ENCODE results near the gene NRP2.

Gene NRP2

GRCh38 chr2:205688417-205689200, 6.3 kb downstream of the NRP2 start:
- no peak for DNase-seq

DNA sequence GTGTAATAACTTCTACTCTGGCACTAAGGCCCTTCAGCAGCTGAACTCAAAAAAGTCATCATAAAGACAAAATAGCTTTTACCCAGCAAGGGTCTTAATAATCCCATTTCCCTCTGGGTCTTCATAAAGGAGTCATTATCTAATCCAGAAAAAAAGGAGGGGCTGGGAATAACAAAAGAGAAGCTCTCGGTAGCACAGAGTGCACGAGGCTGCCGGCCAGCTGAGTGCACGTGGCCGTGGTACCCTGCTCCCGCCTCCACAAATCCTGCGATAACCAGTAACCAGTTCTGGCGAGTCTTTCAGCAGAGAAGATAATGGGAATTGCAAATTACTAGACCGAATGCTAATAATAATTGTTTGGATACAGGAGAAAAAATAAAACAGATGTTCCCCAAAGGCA, 7.5 kb downstream of the NRP2 start:
- no peak for DNase-seq

DNA sequence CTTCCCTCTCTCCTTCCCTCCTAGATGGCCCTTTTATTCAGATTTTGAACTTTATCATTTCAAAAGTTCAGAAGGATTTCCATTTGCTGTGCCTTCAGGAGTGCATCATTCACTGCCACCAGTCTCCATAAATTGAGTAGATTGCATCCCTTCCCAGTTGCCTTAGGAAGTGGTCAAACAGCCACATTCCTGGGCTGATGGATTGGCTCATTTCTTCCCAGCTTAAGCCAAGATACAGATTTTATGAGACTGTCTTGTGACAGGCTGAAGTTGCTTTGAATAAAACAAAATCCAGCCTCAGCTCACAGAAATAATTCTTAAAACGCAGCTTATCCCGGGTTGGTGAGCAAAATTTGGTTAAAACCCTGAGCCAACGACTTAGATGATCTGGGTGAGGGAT, 9.8 kb downstream of the NRP2 start:
- DNase-seq: no peak

DNA sequence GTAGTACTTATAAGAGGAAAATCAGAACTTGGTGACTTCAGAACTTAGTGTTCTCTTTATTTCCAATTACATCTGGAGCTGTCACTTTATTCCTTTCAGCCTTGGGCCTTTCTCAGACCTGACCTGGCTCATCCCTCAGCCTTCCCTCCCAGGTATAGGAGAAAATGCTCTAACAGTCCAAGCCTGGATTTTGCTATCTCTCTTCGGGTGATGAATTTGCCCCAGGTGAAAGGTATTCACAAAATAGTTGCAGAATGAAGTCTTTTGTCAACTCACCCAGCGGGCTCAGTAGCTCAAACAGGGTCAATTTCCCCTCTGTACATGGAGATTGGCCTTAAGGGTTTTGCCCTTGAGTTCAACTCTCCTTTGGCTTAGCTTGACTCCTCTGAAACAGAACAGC, 12.0 kb downstream of the NRP2 start:
- no peak for DNase-seq

GRCh38 chr2:205695460-205695991, 13.2 kb downstream of the NRP2 start:
- DNase-seq: no peak

DNA sequence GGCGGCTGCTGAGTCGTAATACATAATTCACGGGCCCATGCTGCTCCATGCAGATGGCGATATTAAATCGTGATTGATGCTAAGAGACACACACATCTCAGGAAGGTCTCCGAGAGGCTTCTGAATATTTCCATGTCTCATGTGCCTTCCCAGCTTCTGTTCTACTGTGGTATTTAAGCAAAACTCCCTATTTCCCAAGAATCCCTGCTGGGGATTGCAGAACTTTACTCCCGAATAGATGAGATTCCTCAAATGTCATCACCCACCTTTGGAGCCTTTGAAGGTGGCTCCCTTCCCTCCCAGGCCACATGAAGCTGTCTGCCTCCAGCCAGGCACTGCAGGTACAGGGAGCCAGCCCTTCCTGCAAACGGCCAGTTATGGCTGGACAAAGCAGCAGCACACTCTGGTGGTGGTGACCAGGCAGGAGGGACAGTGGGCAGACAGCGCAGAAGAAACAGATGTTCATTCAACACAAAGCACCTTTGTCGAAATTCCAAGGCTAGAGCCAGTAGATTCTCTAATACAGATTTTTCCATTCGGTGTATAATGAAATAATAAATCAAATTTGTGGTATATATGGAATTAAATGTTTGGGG, 14.1 kb downstream of the NRP2 start:
- no peak for DNase-seq

GRCh38 chr2:205696927-205697441, 14.7 kb downstream of the NRP2 start:
- DNase-seq: no peak

DNA sequence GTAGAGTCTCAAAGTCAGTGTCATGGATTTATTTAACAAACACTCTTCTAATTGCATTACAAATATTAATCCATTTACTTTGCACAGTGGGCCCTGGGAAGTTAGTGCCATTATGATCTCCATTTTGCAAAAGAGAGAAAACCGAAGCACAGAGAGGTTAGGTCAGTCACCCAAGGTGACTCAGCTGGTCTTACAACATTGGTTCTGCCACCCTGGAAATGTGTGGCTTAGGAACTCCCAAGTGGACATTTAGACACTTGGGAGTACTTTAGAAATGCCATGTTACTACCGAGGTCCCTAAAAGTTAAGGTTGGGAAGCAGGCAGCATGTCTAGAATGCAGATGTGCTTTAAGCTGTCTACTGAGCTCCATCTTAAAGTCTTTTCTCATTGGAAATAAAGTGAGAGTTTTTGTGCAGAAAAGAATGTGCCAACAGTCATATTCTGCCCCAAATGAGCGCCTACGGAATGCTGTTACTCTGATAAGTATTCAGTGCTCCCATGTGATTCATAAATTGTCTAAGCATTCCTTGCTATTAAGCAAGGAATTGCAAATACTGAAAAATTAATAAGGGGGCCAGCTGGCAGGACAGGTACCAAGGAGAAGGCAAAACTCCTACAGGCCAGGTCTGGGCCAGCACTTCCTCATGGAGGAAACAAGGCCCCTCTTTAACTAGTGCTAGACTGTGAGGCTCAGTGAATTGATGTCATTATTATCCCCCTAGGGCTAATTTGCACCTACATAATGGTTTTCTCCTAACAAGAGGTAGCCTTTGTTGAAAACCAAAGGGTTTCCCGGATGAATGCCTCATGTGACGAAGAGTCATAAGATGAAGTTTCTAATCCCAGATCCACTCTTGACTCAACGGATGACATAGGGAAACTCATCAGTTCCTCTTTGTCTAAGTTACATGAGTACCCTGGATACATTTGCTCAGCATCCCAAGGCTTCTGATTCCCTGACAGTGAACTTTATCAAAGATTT, 16.3 kb downstream of the NRP2 start:
- no peak for DNase-seq

DNA sequence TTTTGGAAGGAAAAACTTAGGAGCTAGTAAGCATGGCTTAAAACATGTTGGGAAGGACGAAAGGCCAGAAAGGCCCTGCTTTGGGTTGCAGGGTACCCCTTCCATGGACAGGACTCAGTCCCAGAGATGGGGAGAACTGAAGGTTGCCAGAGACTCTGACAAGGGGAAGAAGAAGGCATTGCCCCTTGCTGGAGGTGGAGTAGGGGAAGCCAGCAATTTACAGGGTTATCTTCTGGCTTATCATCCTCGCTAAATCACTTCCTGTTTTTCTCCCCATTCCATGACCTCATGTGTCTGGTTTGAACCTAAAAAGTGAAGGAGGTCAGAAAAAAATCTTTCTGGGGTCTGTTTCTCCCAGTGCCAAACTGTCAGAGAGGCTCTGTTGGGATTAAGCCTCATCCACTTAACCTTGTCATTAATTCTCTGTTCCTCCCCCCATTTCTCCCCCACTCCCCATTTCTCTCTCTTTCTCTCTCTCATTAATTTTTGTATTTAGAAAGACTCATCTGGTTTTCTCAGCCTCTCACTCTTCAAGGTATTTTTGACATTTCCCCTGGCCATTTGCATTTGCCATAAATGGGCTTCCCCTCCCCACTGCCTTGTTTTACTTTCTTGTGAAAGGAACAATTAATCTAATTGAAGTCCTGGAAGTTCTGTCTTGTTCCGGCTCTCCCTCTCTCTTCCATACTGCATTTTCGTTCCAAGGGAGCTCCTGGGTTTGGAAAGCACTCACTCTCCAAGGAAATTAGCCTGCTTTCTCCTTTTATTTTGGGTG, 17.4 kb downstream of the NRP2 start:
- no peak for DNase-seq

- no peak for DNase-seq
Measured at GRCh38 chr2:205700331-205701132, 18.2 kb downstream of the NRP2 start.

- no peak for DNase-seq
Measured at GRCh38 chr2:205701509-205701908, 19.2 kb downstream of the NRP2 start.

- no peak for DNase-seq
Measured at GRCh38 chr2:205702576-205702975, 20.3 kb downstream of the NRP2 start.

GRCh38 chr2:205703471-205704126, 21.3 kb downstream of the NRP2 start:
- no peak for DNase-seq

GRCh38 chr2:205704127-205704741, 21.9 kb downstream of the NRP2 start:
- DNase-seq: no peak

GRCh38 chr2:205705511-205706349, 23.4 kb downstream of the NRP2 start:
- DNase-seq: no peak

DNA sequence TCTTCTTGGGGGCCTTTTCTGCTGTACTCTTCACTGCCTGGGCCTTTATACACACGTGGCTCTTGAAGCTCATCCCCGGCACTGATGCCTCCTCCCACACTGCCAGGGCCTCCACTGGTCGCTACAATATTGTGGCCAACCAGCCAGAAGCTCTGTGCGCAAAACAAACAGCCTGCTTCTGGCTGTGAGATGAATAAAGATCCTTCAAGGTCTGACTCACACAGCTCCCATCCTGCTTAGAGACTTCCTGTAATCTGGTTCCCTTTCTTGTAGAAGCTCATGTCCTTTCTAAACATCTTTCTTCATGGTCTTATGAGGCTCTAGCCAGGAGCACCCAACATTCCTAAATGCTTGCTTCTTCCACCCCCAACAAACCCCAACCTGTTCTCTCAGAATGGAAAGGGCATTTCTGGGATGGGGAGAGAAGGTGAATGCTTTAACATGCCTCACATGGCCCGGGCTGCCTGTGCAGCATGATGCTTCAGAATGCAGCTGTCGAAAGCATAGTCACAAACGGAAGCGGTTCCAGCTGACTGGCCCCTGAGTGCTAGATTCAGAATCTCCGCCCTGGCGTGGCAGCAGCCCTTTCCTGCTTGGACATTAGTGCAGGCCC, 24.6 kb downstream of the NRP2 start:
- DNase-seq: no peak

DNA sequence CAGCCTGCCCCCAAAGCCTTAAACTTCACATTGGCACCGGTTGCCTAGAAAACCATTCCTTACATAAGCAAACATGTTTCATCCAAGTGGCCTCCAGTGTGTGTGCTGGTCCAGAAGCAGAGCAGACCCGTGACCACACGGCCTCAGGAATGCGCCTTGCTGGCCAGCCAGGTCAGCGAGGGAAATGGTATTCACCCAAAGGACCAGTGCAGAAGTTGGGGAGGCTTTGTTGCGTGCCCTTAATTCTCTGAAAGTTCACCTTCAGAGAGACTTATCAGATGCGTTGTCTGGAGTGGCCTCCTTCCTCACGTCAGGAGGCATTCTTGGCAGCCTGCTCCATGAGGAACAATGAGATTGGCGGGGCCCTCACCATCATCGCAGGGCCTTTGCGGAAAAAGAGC, 25.9 kb downstream of the NRP2 start:
- no peak for DNase-seq

DNA sequence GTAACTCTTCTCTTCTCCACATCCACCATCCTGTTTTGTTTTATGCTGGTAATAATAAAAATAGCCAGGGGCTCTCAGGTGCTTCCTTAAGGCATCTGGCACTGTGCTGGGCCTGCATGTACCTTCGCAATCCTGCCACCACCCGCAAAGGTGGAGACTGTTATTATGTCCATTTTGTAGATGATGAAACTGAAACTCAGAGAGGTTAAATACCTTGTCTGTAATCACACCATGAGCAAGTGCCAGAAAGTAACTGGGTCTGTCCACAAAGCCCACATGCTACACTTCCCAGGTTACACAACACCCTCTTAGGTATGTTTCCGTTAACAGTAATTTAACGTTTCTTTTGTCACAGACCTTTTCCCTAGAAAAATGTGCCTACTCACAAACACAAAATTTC, 27.0 kb downstream of the NRP2 start:
- no peak for DNase-seq

DNA sequence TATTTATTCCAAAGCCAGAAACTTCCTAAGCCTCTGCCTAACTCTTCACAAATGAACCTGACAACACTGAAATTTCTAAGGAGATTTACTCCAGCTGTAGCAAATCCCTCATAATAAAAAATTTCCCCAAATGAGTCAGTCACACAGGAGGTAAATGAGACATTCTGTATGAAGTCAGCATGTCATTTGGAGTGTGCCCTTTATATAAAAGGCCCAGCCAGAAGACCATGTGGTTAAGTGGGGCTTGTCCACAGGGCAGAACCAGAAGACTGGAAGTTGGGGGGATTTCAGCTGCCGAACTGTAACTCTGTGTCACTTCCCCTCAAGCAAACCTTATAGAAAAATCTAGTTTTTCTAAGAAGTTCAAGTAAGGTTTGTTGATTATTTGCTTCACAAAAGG, 30.2 kb downstream of the NRP2 start:
- DNase-seq: no peak

Measured in NCI-H1048 (cell line).